ENCODE measurements around the gene CP. TPM values are rescaled to one million over a fixed set of nuclear protein-coding genes. Genes with fewer than 3 reads are reported as not detected.

Gene CP
- total RNA-seq, 1 donor from 2014 or later = 1.0 TPM

GRCh38 chr3:149181182-149181581, 40.4 kb downstream of the CP start:
- Mint-ChIP-seq H3K36me3 (ENCODE audit: insufficient read depth) (peaks cover 12% of the 10 kb centered on the region), H3K27ac (no peak overlapping the region), H3K4me3 (ENCODE audit: low read depth) (no peak overlapping the region), H3K27me3 (no peaks in the 10 kb centered on the region), H3K4me1 (ENCODE audit: low read depth) (no peaks in the 10 kb centered on the region), H3K9me3 (ENCODE audit: low read depth) (peaks cover 3% of the 10 kb centered on the region)
- no peak for DNase-seq (ENCODE audit: low spot score, unreplicated experiment)
- no peak for TF ChIP-seq CTCF (IDR thresholded peaks at IDR 0.05; ENCODE audit: unreplicated experiment)

GRCh38 chr3:149180057-149180573, 41.5 kb downstream of the CP start:
- peaks cover 6% of the 10 kb centered on the region for H3K9me3 Mint-ChIP-seq (ENCODE audit: low read depth)
- H3K27ac Mint-ChIP-seq = no peak overlapping the region
- H3K27me3 Mint-ChIP-seq = no peaks in the 10 kb centered on the region
- no peak for TF ChIP-seq CTCF (IDR thresholded peaks at IDR 0.05; ENCODE audit: unreplicated experiment)
- DNase-seq (ENCODE audit: low spot score, unreplicated experiment) = no peak
- no peaks in the 10 kb centered on the region for H3K4me1 Mint-ChIP-seq (ENCODE audit: low read depth)
- peaks cover 15% of the 10 kb centered on the region for H3K36me3 Mint-ChIP-seq (ENCODE audit: insufficient read depth)
- H3K4me3 Mint-ChIP-seq (ENCODE audit: low read depth) = no peak overlapping the region

GRCh38 chr3:149179220-149179619, 42.4 kb downstream of the CP start:
- Mint-ChIP-seq H3K27me3 (no peaks in the 10 kb centered on the region), H3K36me3 (ENCODE audit: insufficient read depth) (peaks cover 20% of the 10 kb centered on the region), H3K4me3 (ENCODE audit: low read depth) (no peak overlapping the region), H3K27ac (no peak overlapping the region), H3K4me1 (ENCODE audit: low read depth) (no peaks in the 10 kb centered on the region), H3K9me3 (ENCODE audit: low read depth) (peaks cover 6% of the 10 kb centered on the region)
- no peak for DNase-seq (ENCODE audit: low spot score, unreplicated experiment)
- no peak for TF ChIP-seq CTCF (IDR thresholded peaks at IDR 0.05; ENCODE audit: unreplicated experiment)

- Mint-ChIP-seq H3K4me1 (ENCODE audit: low read depth) (no peaks in the 10 kb centered on the region), H3K27ac (no peak overlapping the region), H3K9me3 (ENCODE audit: low read depth) (peaks cover 6% of the 10 kb centered on the region), H3K27me3 (no peaks in the 10 kb centered on the region), H3K36me3 (ENCODE audit: insufficient read depth) (peaks cover 32% of the 10 kb centered on the region), H3K4me3 (ENCODE audit: low read depth) (no peak overlapping the region)
- no peak for DNase-seq (ENCODE audit: low spot score, unreplicated experiment)
- TF ChIP-seq CTCF (IDR thresholded peaks at IDR 0.05; ENCODE audit: unreplicated experiment) = no peak
Observed at GRCh38 chr3:149177122-149177521, 44.5 kb downstream of the CP start.

GRCh38 chr3:149174901-149175300, 46.7 kb downstream of the CP start:
- peaks cover 6% of the 10 kb centered on the region for H3K9me3 Mint-ChIP-seq (ENCODE audit: low read depth)
- H3K27me3 Mint-ChIP-seq = no peaks in the 10 kb centered on the region
- no peaks in the 10 kb centered on the region for H3K4me1 Mint-ChIP-seq (ENCODE audit: low read depth)
- no peak for TF ChIP-seq CTCF (IDR thresholded peaks at IDR 0.05; ENCODE audit: unreplicated experiment)
- H3K27ac Mint-ChIP-seq = no peak overlapping the region
- H3K36me3 Mint-ChIP-seq (ENCODE audit: insufficient read depth) = peaks cover 38% of the 10 kb centered on the region
- no peak overlapping the region for H3K4me3 Mint-ChIP-seq (ENCODE audit: low read depth)
- no peak for DNase-seq (ENCODE audit: low spot score, unreplicated experiment)

Data from progenitor cell of endocrine pancreas (in vitro differentiated cells).